ENCODE measurements around the gene ARFGAP3.

ARFGAP3 gene

GRCh38 chr22:42816336-42816735, 40.7 kb downstream of the ARFGAP3 start:
- DNase-seq = no peak

- DNase-seq = no peak
Measured at GRCh38 chr22:42814616-42815015, 42.5 kb downstream of the ARFGAP3 start.

GRCh38 chr22:42814215-42814614, 42.9 kb downstream of the ARFGAP3 start:
- no peak for DNase-seq

GRCh38 chr22:42813501-42813900, 43.6 kb downstream of the ARFGAP3 start:
- DNase-seq = no peak

GRCh38 chr22:42811459-42811858, 45.6 kb downstream of the ARFGAP3 start:
- DNase-seq = no peak

- no peak for DNase-seq
Measured at GRCh38 chr22:42808521-42808920, 48.6 kb downstream of the ARFGAP3 start.

GRCh38 chr22:42807185-42807584, 49.9 kb downstream of the ARFGAP3 start:
- DNase-seq = no peak

GRCh38 chr22:42805998-42806830, 50.9 kb downstream of the ARFGAP3 start:
- no peak for DNase-seq

- no peak for DNase-seq
Measured at GRCh38 chr22:42805016-42805997, 51.8 kb downstream of the ARFGAP3 start.

- no peak for DNase-seq
Measured at GRCh38 chr22:42803389-42803788, 53.7 kb downstream of the ARFGAP3 start.

- no peak for DNase-seq
Measured at GRCh38 chr22:42801252-42802080, 55.6 kb downstream of the ARFGAP3 start.

- DNase-seq = no peak
Measured at GRCh38 chr22:42800451-42801251, 56.4 kb downstream of the ARFGAP3 start.

- DNase-seq = no peak
Measured at GRCh38 chr22:42799461-42800405, 57.3 kb downstream of the ARFGAP3 start.

GRCh38 chr22:42799061-42799460, 58.0 kb downstream of the ARFGAP3 start:
- DNase-seq = no peak

GRCh38 chr22:42797011-42797410, 60.1 kb downstream of the ARFGAP3 start:
- DNase-seq = no peak

- DNase-seq = no peak
Measured at GRCh38 chr22:42796081-42796480, 61.0 kb downstream of the ARFGAP3 start.

GRCh38 chr22:42794551-42795510, 62.2 kb downstream of the ARFGAP3 start:
- no peak for DNase-seq

GRCh38 chr22:42793848-42794405, 63.1 kb downstream of the ARFGAP3 start:
- DNase-seq = no peak

Measured in stimulated activated CD4-positive, alpha-beta T cell treated with anti-CD3 and anti-CD28 coated beads, Interleukin-1b, Interleukin-23, amount 100 ng/mL, for 48 hours (primary cell).